ENCODE measurements around the gene RALA.
A peak's percentile ranks its signal among the peaks of the same experiment; 100 is the strongest.

The RALA gene

DNA sequence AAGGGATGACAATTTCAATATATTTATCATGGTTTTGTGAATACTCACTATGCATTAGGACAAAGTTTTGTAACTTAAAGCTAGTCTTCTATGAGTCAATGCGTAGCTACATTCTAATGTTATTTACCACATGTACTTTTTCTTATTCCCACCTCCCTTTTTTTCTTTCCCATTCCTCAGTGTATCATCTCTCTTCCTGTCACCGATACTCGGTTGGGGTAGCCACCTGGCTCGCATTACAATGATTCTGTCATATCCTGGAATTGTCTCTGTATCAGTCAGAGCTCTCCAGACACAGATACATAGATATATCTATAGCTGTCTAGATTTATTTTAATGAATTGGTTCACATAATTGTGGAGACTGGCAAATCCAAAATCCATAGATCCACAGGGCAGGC lies 9.8 kb upstream of the RALA start:
- DNase-seq (ENCODE audit: low spot score) (no peak), FAIRE-seq (no peak)

DNA sequence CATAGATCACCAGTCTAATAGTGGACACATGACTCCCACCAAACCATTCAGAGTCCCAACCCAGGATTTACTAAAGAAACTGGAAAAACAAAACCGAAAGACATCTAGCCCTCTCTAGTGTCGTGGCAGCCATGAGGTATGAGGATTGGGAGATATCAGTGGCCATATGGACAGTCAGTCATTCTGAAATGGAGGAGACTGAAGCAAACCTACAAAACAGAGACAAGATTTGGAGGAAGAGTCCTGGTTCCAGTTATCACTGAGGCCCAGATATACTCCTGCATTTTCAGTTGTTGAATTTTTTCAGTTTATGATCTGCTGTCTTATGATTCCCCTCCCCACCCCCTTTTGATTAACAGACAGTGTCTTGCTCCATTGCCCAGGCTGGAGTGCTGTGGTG lies 9.1 kb upstream of the RALA start:
- no peak for FAIRE-seq
- DNase-seq (ENCODE audit: low spot score), result no peak

DNA sequence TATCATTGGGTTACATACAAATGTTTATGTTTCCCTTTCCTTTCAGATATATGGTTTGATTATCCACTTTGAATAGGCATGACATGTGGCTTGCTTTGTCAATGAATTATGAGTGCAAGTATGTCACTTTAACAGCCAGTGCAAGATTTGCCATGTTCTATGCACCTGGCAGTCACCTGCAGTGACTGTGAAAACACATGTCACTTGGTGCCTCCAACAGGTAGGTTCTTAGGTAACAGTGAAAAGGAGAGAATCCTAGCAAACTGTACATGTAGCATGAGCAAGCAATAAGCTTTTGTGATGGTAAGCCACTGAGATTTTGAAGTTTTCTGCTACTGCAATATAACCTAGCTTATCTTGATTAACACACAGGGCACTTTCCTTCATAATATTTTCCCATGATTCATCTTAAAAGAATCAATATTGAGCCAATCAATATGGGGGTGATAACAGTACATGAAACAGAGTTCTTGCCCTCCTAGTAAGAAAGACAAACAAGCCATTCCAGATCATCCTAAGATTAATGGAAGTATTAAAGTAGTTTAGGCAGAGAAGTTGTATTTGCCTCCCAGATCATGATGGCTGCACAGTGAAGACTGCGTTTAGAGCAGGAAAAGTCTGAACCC lies 7.9 kb upstream of the RALA start:
- no peak for FAIRE-seq
- DNase-seq (ENCODE audit: low spot score), result no peak

DNA sequence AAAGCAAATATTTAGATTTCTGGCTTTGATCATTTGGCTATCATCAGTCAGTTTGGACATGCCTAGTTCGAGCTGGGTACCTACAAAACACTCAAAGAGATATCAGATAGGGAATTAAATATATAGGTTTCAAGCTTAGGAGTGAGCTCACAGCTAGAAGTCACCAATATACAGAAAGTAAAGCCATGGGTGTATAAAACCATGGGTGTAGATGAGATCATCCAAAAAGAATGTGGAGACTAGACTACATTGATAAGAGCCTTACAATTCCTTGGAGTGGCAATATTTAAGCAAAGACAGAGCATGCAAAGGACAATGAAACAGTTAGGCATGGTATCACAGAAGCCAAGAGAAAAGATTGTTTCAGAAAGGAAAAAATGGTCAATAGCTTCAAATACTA lies 7.2 kb upstream of the RALA start:
- DNase-seq (ENCODE audit: low spot score) (peak; percentile 70), FAIRE-seq (peak; percentile 81)

DNA sequence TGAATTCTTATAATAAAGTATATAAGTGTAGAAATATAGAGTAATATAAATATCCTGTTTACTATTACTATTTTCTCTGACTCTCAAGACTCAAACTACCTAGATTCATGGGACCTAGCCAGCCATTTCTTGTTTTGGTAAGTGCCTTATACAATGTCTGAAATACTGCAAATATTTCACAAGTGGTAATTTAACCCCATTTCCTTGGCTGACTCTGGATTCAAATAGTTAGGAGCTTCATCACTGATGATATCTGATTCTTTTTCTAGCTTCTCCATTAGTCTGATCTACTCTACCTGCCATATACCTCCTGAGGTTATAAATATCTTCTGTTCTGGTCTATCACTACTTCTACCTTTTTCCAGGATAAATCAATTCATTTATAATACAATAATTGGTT lies 6.4 kb upstream of the RALA start:
- DNase-seq (ENCODE audit: low spot score) (no peak), FAIRE-seq (peak; percentile 34)

DNA sequence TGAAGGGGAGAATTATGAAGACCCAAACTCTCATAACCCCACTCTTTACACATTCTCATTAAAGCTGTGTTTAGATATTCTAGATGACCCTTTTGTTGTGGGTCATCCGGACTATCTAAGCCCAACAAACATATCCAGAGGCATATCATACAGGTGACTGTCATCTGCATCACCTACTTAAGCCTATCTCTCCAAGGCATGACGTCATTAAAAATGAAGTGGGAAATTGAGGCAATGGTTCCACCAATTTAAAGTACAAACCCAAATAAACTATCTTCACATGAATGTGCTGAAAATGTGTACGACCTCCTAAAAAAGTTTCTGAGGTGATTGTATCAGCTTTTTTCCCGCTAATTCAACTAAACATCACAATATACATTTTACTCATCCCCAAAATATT lies 4.5 kb upstream of the RALA start:
- DNase-seq (ENCODE audit: low spot score), result no peak
- no peak for FAIRE-seq

DNA sequence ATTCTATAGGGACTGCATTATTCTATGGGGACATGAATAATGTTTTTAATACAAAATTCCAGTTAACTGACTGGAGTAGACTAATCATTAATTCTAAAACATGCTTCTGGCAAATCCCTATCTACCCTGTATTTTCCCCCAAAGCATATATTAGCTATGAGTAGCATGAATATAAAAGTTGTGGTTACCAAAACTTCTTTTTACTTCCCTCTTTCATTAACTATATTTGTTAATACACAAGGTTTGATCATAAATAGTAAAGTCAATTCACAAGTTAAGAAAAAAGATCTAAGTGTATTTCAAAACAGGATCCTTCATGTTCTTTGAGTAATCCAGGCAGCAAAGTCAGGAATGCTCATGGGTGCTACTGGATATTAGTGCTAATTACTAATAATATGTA lies 2.9 kb upstream of the RALA start:
- DNase-seq (ENCODE audit: low spot score) (peak; percentile 40), FAIRE-seq (no peak)

DNA sequence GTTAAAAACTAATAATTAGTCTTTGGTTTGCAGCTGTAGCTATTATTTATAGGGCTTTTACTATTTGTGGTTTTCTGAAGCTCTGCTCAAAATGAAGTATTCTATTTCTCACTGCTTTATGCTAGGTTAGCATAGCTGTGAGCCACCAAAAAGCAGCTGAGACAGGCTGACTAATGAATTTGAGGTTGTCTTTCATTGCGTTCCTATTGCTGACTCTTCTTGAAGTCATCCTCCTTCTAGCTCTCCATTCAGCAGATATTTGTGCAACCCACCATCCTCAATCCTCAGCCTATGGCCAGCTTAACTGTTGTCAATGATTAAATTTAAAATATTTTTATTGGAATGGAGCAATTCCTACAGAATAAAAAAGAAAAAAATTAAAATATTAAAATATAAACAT lies 2.1 kb upstream of the RALA start:
- DNase-seq (ENCODE audit: low spot score) (peak; percentile 96), FAIRE-seq (peak; percentile 97)

DNA sequence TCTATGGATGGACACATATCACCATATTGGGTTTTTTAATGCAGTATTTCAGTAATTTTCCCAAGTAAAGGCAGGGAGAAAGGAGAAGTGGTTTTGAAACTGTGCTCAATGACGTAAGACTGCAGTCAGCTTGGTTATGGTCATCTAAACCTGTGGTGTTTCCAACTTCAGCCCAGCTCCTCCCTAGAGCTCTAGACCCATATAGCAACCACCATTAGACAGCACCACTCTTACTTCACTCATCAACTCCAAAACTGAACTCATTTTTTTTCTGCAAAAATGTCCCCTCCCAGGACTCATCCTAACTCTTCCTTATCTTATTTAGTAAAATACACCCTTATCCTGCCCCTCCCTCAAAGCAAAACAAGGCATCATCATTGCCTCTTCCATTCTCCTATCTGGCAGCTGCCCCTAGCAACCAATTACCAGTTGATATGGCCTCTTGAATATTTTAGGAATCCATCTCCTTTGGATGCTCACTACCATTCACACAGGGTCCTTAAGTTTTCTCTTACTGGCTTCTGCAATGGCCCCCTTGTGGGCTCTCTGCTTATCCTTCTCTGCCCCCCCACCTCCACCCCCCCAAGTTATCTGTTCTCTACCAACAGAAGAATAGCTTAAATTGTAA lies 1.5 kb upstream of the RALA start:
- no peak for FAIRE-seq
- DNase-seq (ENCODE audit: low spot score), result peak; percentile 80

DNA sequence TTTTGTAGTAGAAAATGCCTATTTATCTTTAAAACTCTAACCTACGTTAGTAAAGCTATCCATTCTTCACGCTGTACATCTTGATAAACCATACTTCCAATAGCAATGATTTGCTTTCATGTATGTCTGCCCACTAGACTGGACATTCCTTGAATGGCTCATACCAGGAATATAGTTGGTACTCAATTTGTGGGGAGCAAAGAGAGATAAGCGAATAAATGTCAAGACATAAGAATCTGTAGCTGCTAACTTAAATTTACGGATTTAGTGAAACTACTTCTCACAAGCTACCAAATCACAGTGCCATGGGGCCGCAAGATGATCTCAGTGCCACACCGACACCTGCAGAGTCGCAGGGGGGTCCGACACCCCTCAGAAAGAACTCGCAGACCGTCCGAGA lies 763 bp upstream of the RALA start:
- no peak for DNase-seq (ENCODE audit: low spot score)
- FAIRE-seq, result no peak

DNA sequence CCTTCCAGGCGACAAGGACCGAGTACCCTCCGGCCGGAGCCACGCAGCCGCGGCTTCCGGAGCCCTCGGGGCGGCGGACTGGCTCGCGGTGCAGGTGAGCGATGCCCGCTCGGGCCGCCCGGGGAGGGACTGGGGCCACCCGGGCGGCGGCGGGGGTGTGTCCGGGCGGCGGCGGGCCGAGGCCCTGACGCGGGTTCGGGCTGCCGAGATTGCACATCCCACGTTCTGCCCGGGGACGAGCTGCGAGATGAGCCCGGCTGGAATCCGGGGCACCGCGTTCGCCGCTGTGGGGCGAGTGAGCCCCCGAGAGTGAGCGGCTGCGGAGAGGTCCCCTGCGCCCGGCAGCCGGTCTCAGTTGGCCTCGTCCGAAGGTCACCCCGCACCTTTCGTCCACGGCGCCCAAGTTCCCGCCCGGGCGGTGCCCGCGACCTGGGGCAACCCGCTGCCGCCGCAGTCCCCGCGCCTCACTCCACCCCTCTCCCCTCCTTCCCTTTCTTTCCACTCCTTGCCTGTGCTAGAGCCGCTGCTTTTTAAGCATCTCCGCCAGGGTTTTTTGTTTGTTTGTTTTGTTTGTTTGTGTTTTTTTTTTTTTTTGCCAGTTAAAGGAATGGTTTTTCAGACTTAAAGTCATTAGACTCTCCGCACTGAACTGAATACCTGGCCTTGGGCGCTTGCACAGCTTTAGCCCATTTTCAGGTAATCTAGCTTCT lies 515 bp downstream of the RALA start:
- FAIRE-seq (no peak), DNase-seq (ENCODE audit: low spot score) (no peak)

DNA sequence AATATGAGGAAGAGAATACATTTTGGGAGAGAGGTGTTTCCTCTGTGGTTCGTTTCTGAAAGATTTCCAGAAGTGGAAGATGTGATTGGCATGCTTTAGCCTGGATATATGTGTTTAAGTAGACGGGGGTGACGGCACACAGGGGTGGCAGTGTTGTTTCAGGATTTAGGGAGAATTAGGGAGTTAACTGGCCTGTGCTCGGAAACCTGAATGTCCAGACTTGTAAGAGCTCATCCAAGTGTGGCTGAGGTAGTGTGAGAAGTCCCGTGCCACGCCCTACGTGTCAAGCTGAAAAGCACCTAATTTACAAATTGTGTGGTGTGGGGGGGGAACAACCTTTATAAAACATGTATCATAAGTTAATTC lies 1.1 kb downstream of the RALA start:
- DNase-seq (ENCODE audit: low spot score) (no peak), FAIRE-seq (no peak)

DNA sequence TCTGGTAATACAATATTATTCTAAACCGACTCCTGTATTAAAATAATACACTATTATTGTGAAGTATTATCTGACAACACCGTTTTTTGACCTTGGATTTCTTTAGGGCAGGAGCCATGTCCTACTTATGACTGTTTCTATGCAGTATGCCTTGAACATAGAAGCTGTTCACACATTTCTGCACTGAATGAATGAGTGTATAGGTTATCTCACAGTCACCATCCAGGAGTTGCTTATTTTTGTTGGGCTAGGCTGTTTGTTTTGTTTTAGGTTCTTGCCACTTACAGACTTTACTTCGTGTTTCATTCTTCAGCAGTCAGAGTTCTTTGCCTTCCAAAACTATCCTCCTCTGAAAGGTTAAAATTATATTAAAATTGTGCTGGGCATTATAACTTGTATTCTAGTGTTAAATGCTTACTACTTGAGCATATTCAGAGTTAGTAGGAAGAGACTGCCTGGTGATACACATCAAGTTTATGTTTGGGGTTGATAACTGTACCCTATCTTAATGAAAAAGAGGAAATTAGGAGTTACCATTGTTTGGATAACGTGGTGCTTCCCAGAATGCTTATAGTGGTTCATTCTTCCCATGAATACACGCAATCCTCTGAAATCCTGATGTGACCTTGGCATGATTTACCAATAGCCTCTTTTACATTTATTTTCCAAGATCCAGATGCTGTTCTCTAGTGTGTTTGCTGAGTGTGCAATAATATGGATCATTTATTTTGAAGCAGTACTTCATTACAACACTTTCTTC lies 1.7 kb downstream of the RALA start:
- peak; percentile 18 for FAIRE-seq
- no peak for DNase-seq (ENCODE audit: low spot score)

DNA sequence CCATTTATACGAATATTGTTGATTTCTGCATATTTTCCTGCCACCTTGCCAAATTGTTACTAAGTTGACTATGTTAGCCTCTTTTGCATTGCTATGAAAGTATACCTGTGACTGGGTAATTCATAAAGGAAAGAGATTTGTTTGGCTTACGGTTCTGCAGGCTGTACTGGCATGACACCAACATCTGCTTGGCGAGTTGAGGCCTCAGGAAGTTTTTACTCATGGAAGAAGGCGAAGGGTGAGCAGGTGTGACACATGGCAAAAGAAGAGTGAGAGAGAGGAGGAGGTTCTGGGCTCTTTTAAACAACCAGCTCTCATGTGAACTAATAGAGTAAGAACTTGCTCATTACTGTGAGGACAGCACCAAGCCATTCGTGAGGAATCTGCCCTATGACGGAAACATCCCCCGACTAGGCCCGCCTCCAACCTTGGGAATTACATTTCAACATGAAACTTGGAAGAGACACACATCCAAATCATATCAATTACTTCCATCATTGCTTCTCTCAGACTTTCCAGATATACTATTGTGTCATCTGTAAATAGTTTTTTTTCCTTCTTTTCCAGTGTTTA lies 8.4 kb downstream of the RALA start:
- FAIRE-seq, result no peak
- no peak for DNase-seq (ENCODE audit: low spot score)

DNA sequence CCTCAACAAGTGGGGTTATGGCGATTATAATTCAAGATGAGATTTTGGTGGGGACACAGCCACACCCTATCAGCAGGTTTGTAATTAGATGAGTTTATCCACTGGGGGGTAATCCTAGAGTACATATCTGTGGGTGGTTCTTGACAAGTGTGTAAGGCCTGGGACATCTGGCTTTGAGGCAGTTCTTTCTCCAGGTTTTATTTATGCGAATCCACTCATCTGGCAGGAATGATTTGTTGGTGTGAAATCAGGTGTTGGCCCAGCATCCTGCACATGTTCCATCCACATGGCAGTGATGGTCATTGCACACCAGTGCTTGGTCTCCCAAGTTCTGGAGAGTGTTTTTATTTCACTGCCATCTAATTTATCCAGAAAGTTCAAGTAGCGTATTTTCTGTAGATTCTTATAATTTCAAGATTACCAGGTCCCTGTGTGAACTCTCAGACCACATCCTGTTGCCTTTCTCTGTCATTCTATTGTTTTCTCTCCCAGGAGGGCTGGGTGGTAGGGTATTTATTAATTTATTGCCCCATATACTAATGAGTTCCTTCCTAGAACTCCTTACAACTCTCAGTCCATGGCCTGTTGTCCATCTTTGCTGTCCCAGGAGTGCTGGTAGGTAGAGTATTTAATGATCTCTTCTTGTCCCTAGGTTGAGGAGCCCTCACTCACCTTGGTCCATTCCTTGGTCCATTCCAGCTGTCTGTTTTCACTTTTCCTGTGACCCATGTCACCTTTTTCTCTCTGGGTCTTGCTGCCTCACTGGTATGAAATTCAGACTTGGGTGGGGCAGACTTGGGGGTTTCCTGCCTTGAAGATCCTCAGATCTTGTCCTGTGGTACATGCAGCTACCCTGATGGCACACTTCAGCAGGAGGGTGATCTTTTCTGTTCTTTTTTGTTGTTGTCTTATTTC lies 10.4 kb downstream of the RALA start:
- FAIRE-seq (no peak), DNase-seq (ENCODE audit: low spot score) (no peak)

DNA sequence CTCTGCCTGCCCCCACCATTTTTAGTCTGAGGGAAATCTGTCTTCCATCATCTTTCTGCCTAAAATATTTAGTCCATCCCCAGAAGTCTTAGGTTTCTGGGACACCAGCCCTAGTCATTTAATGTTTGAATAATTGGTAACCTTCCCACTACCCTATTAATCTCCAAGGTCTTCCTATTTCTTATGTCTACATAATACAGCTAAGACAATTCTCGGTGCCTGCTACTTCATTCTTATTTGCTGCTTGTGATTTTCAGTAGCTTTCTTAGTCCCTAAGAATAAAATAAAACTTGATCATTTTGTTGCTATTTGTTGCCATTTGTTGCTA lies 11.1 kb downstream of the RALA start:
- no peak for FAIRE-seq
- DNase-seq (ENCODE audit: low spot score), result no peak

DNA sequence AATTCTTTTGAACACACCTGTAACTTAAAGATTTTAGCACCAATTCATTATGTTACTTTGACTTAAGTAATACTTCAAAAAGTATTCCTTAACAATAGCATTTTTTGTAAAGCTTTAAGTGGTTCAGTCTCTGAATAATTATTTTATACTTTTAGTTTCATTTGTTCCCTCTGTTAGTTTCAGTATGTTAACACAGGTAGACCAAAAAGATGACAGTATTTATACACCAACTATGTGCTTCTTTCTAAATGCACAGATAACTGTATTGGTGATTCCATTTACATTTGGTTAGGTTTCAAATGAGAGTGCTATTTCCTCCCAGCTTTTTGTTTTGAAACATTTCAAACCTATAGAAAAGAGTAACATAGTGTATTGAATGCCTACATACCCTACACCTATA lies 14.0 kb downstream of the RALA start:
- FAIRE-seq, result peak; percentile 5

DNA sequence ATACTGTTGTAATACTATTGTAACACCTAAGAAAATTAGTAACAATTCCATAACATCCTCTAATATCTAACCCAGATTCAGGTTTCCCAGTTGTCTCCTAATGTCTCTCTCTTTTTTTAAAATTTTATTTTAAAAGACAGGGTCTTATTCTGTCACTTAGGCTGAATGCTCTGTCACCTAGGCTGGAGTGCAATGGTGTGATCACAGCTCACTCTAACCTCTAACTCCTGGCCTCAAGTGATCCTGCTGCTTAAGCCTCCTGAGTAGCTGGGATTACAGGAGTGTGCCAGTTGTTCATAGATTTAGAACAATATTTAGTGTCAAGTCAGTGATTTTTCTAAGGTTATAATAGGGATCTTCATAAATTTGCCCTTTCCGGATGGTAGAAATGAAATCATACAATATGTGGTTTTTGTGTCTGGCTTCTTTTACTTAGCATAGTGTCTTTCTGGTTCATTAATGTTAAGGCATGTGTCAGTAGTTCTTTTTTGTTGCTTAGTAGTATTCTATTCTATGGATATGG lies 14.7 kb downstream of the RALA start:
- DNase-seq (ENCODE audit: low spot score), result no peak
- FAIRE-seq, result no peak

More for the DNA sequence above, 14.0 kb downstream of the RALA start:
- no peak for DNase-seq (ENCODE audit: low spot score)

DNA sequence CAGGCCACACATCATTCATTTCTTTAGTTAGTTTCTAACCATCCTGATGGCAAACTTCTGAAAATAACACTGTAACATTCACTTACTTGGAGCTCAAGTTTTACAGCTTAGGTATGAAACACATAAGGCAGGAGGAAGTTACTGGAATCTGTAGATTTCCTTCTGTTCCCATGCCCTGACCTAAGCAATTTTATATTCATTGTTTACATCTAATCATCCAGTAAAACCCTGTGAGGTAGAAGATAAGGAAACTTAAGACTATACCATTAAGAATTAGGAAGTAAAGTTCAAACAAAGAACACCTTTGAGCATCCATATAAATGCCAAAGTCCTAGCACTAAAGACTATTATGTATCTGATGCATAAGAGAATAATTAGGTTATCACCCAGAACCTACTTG lies 19.5 kb downstream of the RALA start:
- no peak for FAIRE-seq
- DNase-seq (ENCODE audit: low spot score), result no peak

DNA sequence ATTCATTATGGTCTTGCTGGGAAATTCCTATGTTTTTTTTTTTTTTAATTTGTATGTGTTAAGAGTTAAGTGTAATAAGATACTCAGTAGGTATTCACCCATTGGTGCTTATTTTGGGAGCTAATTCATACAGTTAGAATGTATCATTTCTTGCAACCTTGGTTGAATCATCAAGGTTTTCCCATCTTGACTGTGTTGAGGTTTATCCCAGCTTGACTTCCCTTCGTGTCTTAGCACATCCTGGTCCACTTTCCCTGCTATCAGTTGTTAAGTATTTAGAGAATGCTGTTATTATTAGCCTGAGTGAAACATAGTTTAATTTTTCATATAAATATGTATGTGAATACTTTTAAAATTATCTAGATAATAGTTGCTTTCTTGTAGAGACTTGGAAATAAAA lies 20.8 kb downstream of the RALA start:
- DNase-seq (ENCODE audit: low spot score), result no peak
- peak; percentile 73 for FAIRE-seq

All from RCC 7860 (cell line).